Activated CD4-positive, alpha-beta T cell treated with anti-CD3 and anti-CD28 coated beads, Interleukin-2, amount 10 ng/mL, durations not matched to agents 7 days and 5 days (primary cell): ENCODE data around the gene SYCE1. TPM values are rescaled to one million over a fixed set of nuclear protein-coding genes. Genes with fewer than 3 reads are reported as not detected.
"Not testable (repeated sequence)": the region's sequence is repeated elsewhere in the genome, so short reads cannot be mapped to it uniquely, and the experiment has no call there.

Experiments
- CTCF ChIA-PET: fragments of 350-600 bp; sonication (Branson Sonifier 250); formaldehyde crosslinking; loops from one replicate; lab custom pipeline; 2021; ENCODE audit warnings: antibody characterized with exemption; lab: Charles Lee
- POLR2A ChIA-PET: fragments of 350-600 bp; sonication (Branson Sonifier 250); formaldehyde crosslinking; loops from one replicate; lab custom pipeline; 2021; ENCODE audit warnings: antibody characterized with exemption; lab: Charles Lee
- DNase-seq: peaks from one replicate; pipeline ENCODE4 v3.0.0-alpha.2; 2020
- H3K27ac Mint-ChIP-seq: one replicate; pipeline ENCODE4 v1.8.0; 2021; ENCODE audit warnings: mild to moderate bottlenecking, moderate library complexity, mixed read lengths
- H3K27me3 Mint-ChIP-seq: one replicate; pipeline ENCODE4 v1.8.0; 2021; ENCODE audit warnings: mixed read lengths
- H3K36me3 Mint-ChIP-seq: one replicate; pipeline ENCODE4 v1.8.0; 2021; ENCODE audit warnings: low read depth, mixed read lengths
- H3K4me1 Mint-ChIP-seq: one replicate; pipeline ENCODE4 v1.8.0; 2021; ENCODE audit warnings: mixed read lengths
- H3K4me3 Mint-ChIP-seq: one replicate; pipeline ENCODE4 v1.8.0; 2021; ENCODE audit warnings: mild to moderate bottlenecking, moderate library complexity, mixed read lengths
- H3K9me3 Mint-ChIP-seq: one replicate; pipeline ENCODE4 v1.8.0; 2021; ENCODE audit warnings: mixed read lengths
- total RNA-seq, 2 experiments: library from RNA; stranded (reverse); gene quantifications; one replicate each; pipeline ENCODE4 v1.2.3, GENCODE V29; 2021

Gene SYCE1
- total RNA-seq, 2 experiments from 2014 or later = 0.29 to 0.35 TPM

DNA sequence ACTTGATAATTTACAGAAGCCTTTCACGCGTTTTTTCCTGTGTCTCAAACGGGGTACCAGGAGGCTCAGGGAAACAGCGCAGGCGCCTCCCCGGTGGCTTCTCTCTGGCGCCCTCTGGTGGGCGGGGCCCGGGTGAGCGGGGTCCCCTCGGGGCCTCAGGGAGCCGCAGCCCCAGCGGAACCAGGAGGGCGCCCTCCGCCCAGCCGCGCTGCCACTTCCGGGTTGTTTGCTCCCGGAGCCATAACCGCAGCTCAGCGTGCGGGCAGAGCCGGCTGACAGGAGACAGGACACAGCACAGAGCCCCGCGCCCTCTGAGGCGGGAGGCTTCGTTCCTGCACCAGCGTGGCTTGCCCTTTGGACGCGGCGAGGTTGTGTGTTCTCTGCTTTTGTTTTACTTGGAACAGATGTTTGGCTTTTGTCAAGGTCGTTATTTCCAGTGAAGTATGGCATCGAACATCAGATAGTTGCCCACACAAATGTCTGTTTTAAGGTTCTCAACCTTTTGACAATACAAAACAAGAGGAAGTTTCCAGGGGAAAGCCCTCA lies 45.1 kb downstream of the SYCE1 start:
- DNase-seq = peak; percentile 87
- peaks cover 34% of the 10 kb centered on the region for H3K27me3 Mint-ChIP-seq
- H3K4me1 Mint-ChIP-seq = peaks cover 10% of the 10 kb centered on the region
- ChIA-PET CTCF (interaction anchor here (1.0 to 1.9 kb wide), 4 partner anchors 10 to 78 kb away, joined by 3 to 6 read pairs (median 4); no protein-coding TSS in a partner anchor), POLR2A (interaction anchor here (0.7 kb wide), 1 partner anchor 1066 kb away, joined by 3 read pairs; no protein-coding TSS in a partner anchor)
- H3K9me3 Mint-ChIP-seq = peaks cover 4% of the 10 kb centered on the region
- H3K36me3 Mint-ChIP-seq = peaks cover 4% of the 10 kb centered on the region
- no peak overlapping the region for H3K27ac Mint-ChIP-seq
- peak overlapping the region; percentile 3 for H3K4me3 Mint-ChIP-seq

DNA sequence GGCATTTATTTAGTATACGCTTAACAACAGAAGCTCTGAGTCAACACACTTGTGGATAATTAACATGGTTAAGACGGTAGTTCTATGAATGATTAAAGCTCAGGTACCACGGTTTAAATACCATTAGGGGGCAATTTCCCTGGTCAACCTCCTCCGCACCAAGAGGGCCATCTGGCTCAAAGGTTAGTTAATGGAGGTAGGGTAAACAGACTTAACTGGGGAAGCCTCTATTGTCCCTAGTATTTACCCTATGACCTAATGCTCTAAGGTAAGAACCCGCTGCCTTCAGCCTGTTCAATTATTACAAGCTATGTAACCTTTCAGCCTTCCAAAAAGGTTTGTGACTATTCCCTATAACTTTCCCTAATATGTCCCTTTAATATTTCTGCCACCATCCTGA lies 46.9 kb downstream of the SYCE1 start:
- DNase-seq, POLR2A ChIA-PET, H3K27ac Mint-ChIP-seq, H3K4me3 Mint-ChIP-seq, H3K36me3 Mint-ChIP-seq, H3K9me3 Mint-ChIP-seq: not testable (repeated sequence)
- Mint-ChIP-seq H3K4me1 (peaks cover 10% of the 10 kb centered on the region), H3K27me3 (peaks cover 38% of the 10 kb centered on the region)
- CTCF ChIA-PET = interaction anchor here (1.3 kb wide), 1 partner anchor 189 kb away, joined by 3 read pairs; no protein-coding TSS in a partner anchor

DNA sequence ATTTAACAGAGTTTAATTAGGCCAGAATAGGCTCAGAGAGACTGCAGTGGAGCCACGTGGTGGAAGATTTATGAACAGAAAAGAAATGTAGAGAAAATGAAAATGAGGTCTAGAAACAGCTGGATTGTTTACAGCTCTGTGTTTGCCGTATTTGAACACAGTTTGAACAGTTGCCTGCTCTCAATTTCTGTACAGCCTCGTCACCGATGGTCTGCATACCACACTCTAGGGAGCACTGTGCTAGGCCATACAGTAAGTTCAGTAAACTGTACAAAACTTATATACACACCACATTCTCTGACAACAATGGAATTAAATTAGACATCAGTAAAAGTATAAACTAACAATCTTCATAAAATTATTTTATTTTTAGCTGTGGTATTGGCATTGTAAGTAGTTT lies 49.3 kb downstream of the SYCE1 start:
- H3K27ac Mint-ChIP-seq = no peak overlapping the region
- POLR2A ChIA-PET = no interaction called here
- no peaks in the 10 kb centered on the region for H3K36me3 Mint-ChIP-seq
- no peak for DNase-seq
- H3K27me3 Mint-ChIP-seq = peaks cover 33% of the 10 kb centered on the region
- no peaks in the 10 kb centered on the region for H3K9me3 Mint-ChIP-seq
- H3K4me3 Mint-ChIP-seq = no peak overlapping the region
- CTCF ChIA-PET = no interaction called here
- H3K4me1 Mint-ChIP-seq = peaks cover 10% of the 10 kb centered on the region

DNA sequence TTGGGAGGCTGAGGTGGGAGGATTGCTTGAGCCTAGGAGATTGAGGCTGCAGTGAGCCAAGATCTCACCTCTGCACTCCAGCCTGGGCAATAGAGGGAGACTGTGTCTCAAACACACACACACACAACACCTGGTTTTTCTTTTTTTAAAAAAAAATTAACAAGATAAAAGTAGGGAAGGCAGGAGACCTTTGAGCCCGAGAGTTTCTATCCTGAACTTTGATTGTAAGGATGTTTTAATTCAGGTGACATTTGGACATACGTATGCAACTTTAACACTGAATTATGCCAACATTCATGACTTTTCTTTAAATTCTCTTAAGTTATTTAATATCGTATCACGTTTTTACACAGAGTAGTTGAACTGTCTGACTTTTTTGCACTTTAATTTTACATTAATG lies 49.9 kb downstream of the SYCE1 start:
- Mint-ChIP-seq H3K27me3 (peaks cover 33% of the 10 kb centered on the region), H3K27ac (no peak overlapping the region), H3K4me3 (no peak overlapping the region), H3K36me3 (no peaks in the 10 kb centered on the region), H3K9me3 (no peaks in the 10 kb centered on the region), H3K4me1 (peaks cover 10% of the 10 kb centered on the region)
- DNase-seq = no peak
- ChIA-PET CTCF (no interaction called here), POLR2A (no interaction called here)

DNA sequence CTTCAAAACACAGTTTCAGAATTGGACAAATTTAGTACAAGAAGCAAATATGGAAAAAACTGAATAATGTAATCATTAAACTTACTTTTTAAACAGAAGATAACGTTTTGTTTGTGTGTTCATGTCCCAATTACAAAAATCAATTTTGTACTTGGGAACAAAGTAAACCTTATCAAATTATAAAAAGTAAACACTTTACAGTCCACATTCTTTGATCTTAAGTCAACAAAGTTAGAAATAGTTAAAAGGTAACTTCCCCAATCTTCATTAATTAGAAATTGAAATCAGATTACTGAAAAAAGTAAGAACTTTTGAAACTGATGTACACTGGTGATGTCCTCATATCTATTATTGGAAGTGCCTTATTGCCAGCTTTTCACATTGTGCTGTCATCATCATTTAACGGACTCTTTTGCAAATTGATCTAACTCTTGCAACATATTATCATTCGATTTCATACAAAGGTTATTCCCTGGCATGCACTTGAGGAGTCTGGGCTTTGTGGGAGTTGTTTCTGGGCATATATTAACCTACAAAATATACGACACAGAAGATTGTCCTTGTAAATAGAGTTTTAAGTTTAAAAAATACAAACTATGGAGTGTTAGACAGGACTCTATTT lies 53.4 kb downstream of the SYCE1 start:
- Mint-ChIP-seq H3K4me1 (no peaks in the 10 kb centered on the region), H3K27me3 (peaks cover 40% of the 10 kb centered on the region), H3K27ac (no peak overlapping the region), H3K36me3 (no peaks in the 10 kb centered on the region), H3K9me3 (no peaks in the 10 kb centered on the region), H3K4me3 (no peak overlapping the region)
- no peak for DNase-seq
- CTCF ChIA-PET = no interaction called here
- POLR2A ChIA-PET = no interaction called here

DNA sequence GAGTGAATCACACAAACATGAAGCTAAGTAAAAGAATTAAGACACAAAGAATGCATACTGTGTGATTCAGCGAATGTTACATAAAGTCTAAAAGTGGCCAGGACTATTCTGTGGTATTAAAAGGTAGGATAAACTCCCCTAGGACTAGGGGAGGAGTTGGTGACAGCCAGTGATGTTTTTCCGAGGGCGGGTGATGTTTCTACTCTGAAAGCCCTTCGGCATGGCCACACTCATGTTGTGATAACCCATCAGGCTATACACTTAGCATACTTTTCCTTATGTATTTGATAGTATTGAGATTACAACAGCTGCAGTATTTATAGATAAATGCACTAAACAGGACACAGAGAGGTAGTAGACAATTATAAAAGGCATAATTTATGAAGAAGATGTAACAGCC lies 54.0 kb downstream of the SYCE1 start:
- CTCF ChIA-PET = no interaction called here
- peaks cover 38% of the 10 kb centered on the region for H3K27me3 Mint-ChIP-seq
- H3K4me1 Mint-ChIP-seq = no peaks in the 10 kb centered on the region

DNA sequence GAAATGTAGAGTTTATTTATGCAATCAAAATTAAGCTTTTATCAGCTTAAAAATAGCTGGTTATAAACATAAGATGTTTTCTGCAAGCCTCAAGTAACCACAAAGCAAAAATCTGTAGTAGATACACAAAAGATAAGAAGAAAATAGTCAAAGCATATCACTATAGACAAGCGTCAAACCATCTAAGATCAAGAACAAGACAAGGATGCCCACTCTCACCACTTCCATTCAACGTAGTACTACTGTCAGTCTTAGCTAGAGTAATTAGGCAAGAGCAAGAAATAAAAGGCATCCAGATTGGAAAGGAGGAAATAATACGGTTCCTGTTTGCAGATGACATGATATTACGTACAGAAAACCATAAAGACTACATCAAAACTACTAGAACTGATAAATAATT lies 55.7 kb downstream of the SYCE1 start:
- no peak overlapping the region for H3K4me3 Mint-ChIP-seq

More for the DNA sequence above, 54.0 kb downstream of the SYCE1 start:
- Mint-ChIP-seq H3K36me3 (no peaks in the 10 kb centered on the region), H3K4me3 (no peak overlapping the region), H3K27ac (no peak overlapping the region), H3K9me3 (no peaks in the 10 kb centered on the region)
- no peak for DNase-seq
- POLR2A ChIA-PET = no interaction called here

More for the DNA sequence above, 55.7 kb downstream of the SYCE1 start:
- Mint-ChIP-seq H3K27ac (no peak overlapping the region), H3K27me3 (peaks cover 37% of the 10 kb centered on the region), H3K36me3 (no peaks in the 10 kb centered on the region), H3K4me1 (no peaks in the 10 kb centered on the region), H3K9me3 (no peaks in the 10 kb centered on the region)
- DNase-seq = no peak
- ChIA-PET CTCF (interaction anchor here (1.3 kb wide), 1 partner anchor 10 kb away, joined by 5 read pairs; no protein-coding TSS in a partner anchor), POLR2A (no interaction called here)

Other genes starting within 250 kb of the SYCE1 start
- not detected for gene CALY, start 228.7 kb downstream of the SYCE1 start, total RNA-seq
- gene PRAP1, start 218.2 kb downstream of the SYCE1 start, total RNA-seq = not detected
- 10 to 100 TPM; 11.9 to 16.2 TPM for gene FUOM, start 207.6 kb downstream of the SYCE1 start, total RNA-seq
- 10 to 100 TPM; 34.9 to 40.2 TPM for gene ECHS1, start 192.2 kb downstream of the SYCE1 start, total RNA-seq
- gene PAOX, start 186.3 kb downstream of the SYCE1 start, total RNA-seq = 1 to 10 TPM; 2.6 to 5.0 TPM
- gene MTG1, start 171.4 kb downstream of the SYCE1 start, total RNA-seq = 10 to 100 TPM; 47.7 to 56.1 TPM
- not detected for gene SPRN, start 141.0 kb downstream of the SYCE1 start, total RNA-seq
- gene SCART1, start 111.6 kb downstream of the SYCE1 start, total RNA-seq = 1 to 10 TPM; 3.7 to 4.5 TPM
- under 1 TPM; 0.48 to 0.79 TPM for gene CYP2E1, start 38.2 kb downstream of the SYCE1 start, total RNA-seq
- gene FRG2B, start 61.2 kb upstream of the SYCE1 start, total RNA-seq = not detected